A673 (cell line): ENCODE data around the gene GOSR1.

ENCODE experiments used
- CTCF ChIP-seq: fragments of 300-800, 200-600 bp; sonication (generic); conservative IDR thresholded peaks from 2 replicates; pipeline ENCODE4 v1.5.1; 2017; ENCODE audit warnings: low read depth, mild to moderate bottlenecking, antibody characterized with exemption, low read length, moderate library complexity, mixed read lengths
- EZH2 ChIP-seq: fragments of 200-600 bp; sonication (generic); IDR thresholded peaks from 2 replicates; pipeline ENCODE4 v1.6.1; 2017; ENCODE audit warnings: borderline replicate concordance, low read depth, mild to moderate bottlenecking, mixed read lengths, antibody characterized with exemption, low read length; ENCODE audit not compliant: poor library complexity, severe bottlenecking

GRCh38 chr17:30503558-30503957 is 26.4 kb downstream of the GOSR1 start:
- TF ChIP-seq EZH2 (no peak), CTCF (no peak)
